Endothelial cell of umbilical vein (primary cell): ENCODE results near the gene DOP1B.

Source experiments
- CTCF ChIP-seq, 2 donors: IDR thresholded peaks; 1 replicate in 1 of 2; 2 replicates in 1 of 2; pipeline ENCODE4 v1.5.1; 2011; ENCODE audit warnings: low read length in 2 of 2, mild to moderate bottlenecking in 2 of 2, moderate library complexity in 2 of 2, control low read depth in 1 of 2, inconsistent platforms in 1 of 2, low read depth in 1 of 2; ENCODE audit not compliant: insufficient read depth in 1 of 2; ENCODE audit errors: extremely low read depth in 1 of 2
- EZH2 ChIP-seq: IDR thresholded peaks from 2 replicates; pipeline ENCODE4 v1.6.1; 2012; ENCODE audit warnings: borderline replicate concordance, low read depth, mild to moderate bottlenecking, moderate library complexity, low read length, inconsistent platforms; ENCODE audit not compliant: severe bottlenecking
- FOS ChIP-seq: IDR thresholded peaks from 2 replicates; pipeline ENCODE4 v1.6.1; 2011; ENCODE audit warnings: mild to moderate bottlenecking, low read length, moderate library complexity, borderline replicate concordance; ENCODE audit not compliant: insufficient read depth
- GATA2 ChIP-seq: IDR thresholded peaks from 2 replicates; pipeline ENCODE4 v1.7.0; 2011; ENCODE audit warnings: low read depth, mild to moderate bottlenecking, moderate library complexity, mixed read lengths, low read length; ENCODE audit not compliant: insufficient read length, insufficient read depth
- JUN ChIP-seq: IDR thresholded peaks from 2 replicates; pipeline ENCODE4 v1.6.1; 2011; ENCODE audit warnings: borderline replicate concordance, low read depth; ENCODE audit not compliant: insufficient read length, insufficient read depth
- MYC ChIP-seq: IDR thresholded peaks from one replicate; pipeline ENCODE4 v1.6.1; 2011; ENCODE audit warnings: mild to moderate bottlenecking, low read depth, low read length
- POLR2A ChIP-seq: IDR thresholded peaks from 2 replicates; pipeline ENCODE4 v1.6.1; 2012; ENCODE audit warnings: low read depth, mild to moderate bottlenecking, control low read depth, low read length
- POLR2AphosphoS5 ChIP-seq: IDR thresholded peaks from 2 replicates; pipeline ENCODE4 v1.6.1; 2012; ENCODE audit warnings: low read depth, mild to moderate bottlenecking, control low read depth, low read length, moderate library complexity; ENCODE audit not compliant: insufficient read depth
- TF ChIP-seq, protein P1 (sequence below): IDR thresholded peaks from 2 replicates; pipeline ENCODE4 v1.6.1; 2011; ENCODE audit not compliant: insufficient read depth, insufficient read length

DNA sequence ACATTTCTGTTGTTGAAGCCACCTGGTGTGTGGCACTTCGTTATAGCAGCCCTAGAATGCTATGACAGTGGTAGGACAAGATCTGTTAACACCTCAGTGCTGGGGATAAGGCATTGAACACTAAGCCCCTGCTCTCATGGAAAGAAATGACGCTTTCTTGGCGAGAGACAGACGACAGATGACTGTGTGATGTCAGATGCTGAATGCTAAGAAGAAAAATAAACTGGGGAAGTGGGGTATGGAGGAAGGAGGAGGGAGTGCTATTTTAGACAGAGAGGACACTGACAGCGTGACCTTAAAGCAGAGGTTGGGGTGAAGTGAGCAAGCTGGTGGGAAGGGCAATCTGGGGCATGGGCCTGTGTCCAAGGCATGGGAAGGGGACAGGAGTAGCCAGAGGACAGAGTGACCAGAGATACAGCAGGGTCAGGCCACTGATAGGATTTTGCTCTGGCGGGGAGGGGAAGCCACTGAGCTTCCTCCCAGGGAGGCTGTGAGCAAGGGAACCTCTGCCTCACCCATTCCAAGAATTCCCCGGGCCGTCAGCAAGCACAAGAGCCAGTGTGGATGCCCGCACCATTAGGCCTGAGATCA lies 15.2 kb downstream of the DOP1B start:
- TF ChIP-seq CTCF (IDR thresholded peaks at IDR 0.05; ENCODE audit: extremely low read depth in 1 of 2, insufficient read depth in 1 of 2, low read depth in 1 of 2, low read length in 2 of 2): no peak
- no peak for TF ChIP-seq EZH2
- TF ChIP-seq POLR2A: no peak
- TF ChIP-seq, protein P1, sequence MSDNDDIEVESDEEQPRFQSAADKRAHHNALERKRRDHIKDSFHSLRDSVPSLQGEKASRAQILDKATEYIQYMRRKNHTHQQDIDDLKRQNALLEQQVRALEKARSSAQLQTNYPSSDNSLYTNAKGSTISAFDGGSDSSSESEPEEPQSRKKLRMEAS: no peak
- no peak for TF ChIP-seq MYC
- no peak for TF ChIP-seq POLR2AphosphoS5
- no peak for TF ChIP-seq JUN
- no peak for TF ChIP-seq GATA2
- no peak for TF ChIP-seq FOS
